ENCODE data around the gene OR4D1.

OR4D1 gene

GRCh38 chr17:58193641-58194255 is 45.6 kb downstream of the OR4D1 start:
- DNase-seq (ENCODE audit: low read depth), result no peak

- no peak for DNase-seq (ENCODE audit: low read depth)
Measured at GRCh38 chr17:58195518-58196123, 47.4 kb downstream of the OR4D1 start.

GRCh38 chr17:58196610-58197009 is 48.4 kb downstream of the OR4D1 start:
- DNase-seq (ENCODE audit: low read depth), result no peak

GRCh38 chr17:58200024-58200633 is 51.9 kb downstream of the OR4D1 start:
- no peak for DNase-seq (ENCODE audit: low read depth)

GRCh38 chr17:58202859-58203258 is 54.7 kb downstream of the OR4D1 start:
- no peak for DNase-seq (ENCODE audit: low read depth)

- DNase-seq (ENCODE audit: low read depth), result no peak
Measured at GRCh38 chr17:58204796-58205195, 56.6 kb downstream of the OR4D1 start.

- DNase-seq (ENCODE audit: low read depth), result no peak
Measured at GRCh38 chr17:58205936-58206335, 57.8 kb downstream of the OR4D1 start.

GRCh38 chr17:58207451-58207850 is 59.3 kb downstream of the OR4D1 start:
- DNase-seq (ENCODE audit: low read depth), result no peak

- DNase-seq (ENCODE audit: low read depth), result no peak
Measured at GRCh38 chr17:58208344-58208743, 60.2 kb downstream of the OR4D1 start.
